Fibroblast of skin of abdomen (primary cell): ENCODE data around the gene TBL2. TPM values are rescaled to one million over a fixed set of nuclear protein-coding genes. Genes with fewer than 3 reads are reported as not detected.
A peak's percentile ranks its signal among the peaks of the same experiment; 100 is the strongest.
"Not testable (repeated sequence)": the region's sequence is repeated elsewhere in the genome, so short reads cannot be mapped to it uniquely, and the experiment has no call there.

Experiments used
- DNase-seq: peaks from one replicate; pipeline ENCODE4 v3.0.0-alpha.2; 2013
- polyA plus RNA-seq, 2 experiments: library from polyadenylated mRNA; unstranded; fragments of 120-200 nt; gene quantifications; one replicate each; pipeline ENCODE4 v1.2.1, GENCODE V29; 2013; ENCODE audit not compliant: insufficient read length in 2 of 2

TBL2 gene
- 46.6 TPM for polyA plus RNA-seq (2013, experiment 1 of 2; ENCODE audit: insufficient read length)
- 46.2 TPM for polyA plus RNA-seq (2013, experiment 2 of 2; ENCODE audit: insufficient read length)

GRCh38 chr7:73578342-73579128, at the start of gene TBL2:
TBL2 (minus strand) TSS chr7:73578579; CDS start chr7:73578549, 30 bp downstream.
- DNase-seq = peak; percentile 98

- no peak for DNase-seq
Measured at GRCh38 chr7:73626814-73627213, 48.4 kb upstream of the TBL2 start.

GRCh38 chr7:73625276-73625675, 46.9 kb upstream of the TBL2 start:
- DNase-seq = no peak

GRCh38 chr7:73624669-73625001, 46.3 kb upstream of the TBL2 start:
- no peak for DNase-seq

- DNase-seq = no peak
Measured at GRCh38 chr7:73623798-73624668, 45.7 kb upstream of the TBL2 start, which contains the start of gene MLXIPL. MLXIPL (minus strand) TSS chr7:73624522; CDS start chr7:73624492, 30 bp downstream.

GRCh38 chr7:73622909-73623797, 44.8 kb upstream of the TBL2 start:
- DNase-seq = no peak

- no peak for DNase-seq
Measured at GRCh38 chr7:73622527-73622908, 44.1 kb upstream of the TBL2 start.

- no peak for DNase-seq
Measured at GRCh38 chr7:73621168-73622063, 43.0 kb upstream of the TBL2 start.

GRCh38 chr7:73619394-73619793, 41.0 kb upstream of the TBL2 start:
- DNase-seq = not testable (repeated sequence)

- no peak for DNase-seq
Measured at GRCh38 chr7:73618538-73618937, 40.2 kb upstream of the TBL2 start.

- not testable (repeated sequence) for DNase-seq
Measured at GRCh38 chr7:73617520-73617919, 39.1 kb upstream of the TBL2 start.

GRCh38 chr7:73615886-73616285, 37.5 kb upstream of the TBL2 start:
- DNase-seq = no peak

GRCh38 chr7:73614937-73615336, 36.6 kb upstream of the TBL2 start:
- DNase-seq = not testable (repeated sequence)

- DNase-seq = no peak
Measured at GRCh38 chr7:73613954-73614735, 35.8 kb upstream of the TBL2 start.

- DNase-seq = no peak
Measured at GRCh38 chr7:73612598-73613269, 34.4 kb upstream of the TBL2 start.

- DNase-seq = no peak
Measured at GRCh38 chr7:73611017-73611555, 32.7 kb upstream of the TBL2 start.

- no peak for DNase-seq
Measured at GRCh38 chr7:73610105-73610504, 31.7 kb upstream of the TBL2 start.

- DNase-seq = not testable (repeated sequence)
Measured at GRCh38 chr7:73607692-73607983, 29.3 kb upstream of the TBL2 start.

- peak; percentile 35 for DNase-seq
Measured at GRCh38 chr7:73606801-73607691, 28.7 kb upstream of the TBL2 start.
